Esophagus squamous epithelium (tissue), 5 donors: ENCODE measurements around the gene STK17A. TPM values are rescaled to one million over a fixed set of nuclear protein-coding genes. Genes with fewer than 3 reads are reported as not detected.

Experiments
- DNase-seq: peaks from one replicate; lab custom pipeline; 2025; lab: John Stamatoyannopoulos, UW
- H3K27ac ChIP-seq, 4 donors: fragments of 200-600 bp; sonication (generic); one replicate each; pipeline ENCODE4 v1.5.1; 2016 to 2019; ENCODE audit warnings: mild to moderate bottlenecking in 1 of 4
- H3K27me3 ChIP-seq, 4 donors: fragments of 200-600 bp; sonication (generic); 1 replicate in 3 of 4; 2 replicates in 1 of 4; pipeline versions ENCODE4 v1.5.1 to v1.6.0; 2017 to 2021; ENCODE audit warnings: antibody characterized with exemption in 1 of 4
- H3K36me3 ChIP-seq, 3 donors: fragments of 200-600 bp; sonication (generic); one replicate each; pipeline ENCODE4 v1.5.1; 2016 to 2019
- H3K4me1 ChIP-seq, 3 donors: fragments of 200-600 bp; sonication (generic); one replicate each; pipeline ENCODE4 v1.5.1; 2017 to 2019
- H3K4me3 ChIP-seq, 4 donors: fragments of 200-600 bp; sonication (generic); 1 replicate in 3 of 4; 2 replicates in 1 of 4; pipeline ENCODE4 v1.5.1; 2016 to 2019; ENCODE audit warnings: mild to moderate bottlenecking in 2 of 4, moderate library complexity in 1 of 4
- H3K9me3 ChIP-seq, 3 donors: fragments of 200-600 bp; sonication (generic); one replicate each; pipeline ENCODE4 v1.5.1; 2016 to 2019
- CTCF ChIP-seq, 6 experiments: fragments of 450-650 bp in 4 of 6; fragments of 200-600 bp in 2 of 6; sonication (generic) in 2 of 6; IDR thresholded peaks; one replicate each; pipeline ENCODE4 v1.5.1; 2016 to 2019; ENCODE audit warnings: antibody characterized with exemption in 6 of 6, mild to moderate bottlenecking in 4 of 6, moderate library complexity in 4 of 6
- POLR2A ChIP-seq, 4 donors: fragments of 450-650 bp; IDR thresholded peaks; one replicate each; pipeline ENCODE4 v1.6.1; 2017; ENCODE audit warnings: antibody characterized with exemption in 4 of 4, mild to moderate bottlenecking in 4 of 4, moderate library complexity in 3 of 4
- WGBS, 2 donors: methylation state at CpG; one replicate each; pipeline ENCODE4 v1.1.5; 2018; 5-methylcytosine and 5-hydroxymethylcytosine counted together
- intact Hi-C: fragments of 100-400 bp; cut with DNase I; formaldehyde crosslinking; loops from one replicate; pipeline ENCODE4 v1.15.0; 2022
- total RNA-seq, 4 donors: library from RNA; depleted of rRNA; stranded (reverse); fragments of >200 nt; gene quantifications; one replicate each; pipeline ENCODE4 v1.1.0, GENCODE V29; 2016
- donor health status: DM: yes; HTN: yes; CAD: no.

Gene STK17A
- total RNA-seq, 4 donors from 2014 or later: 21.9 to 34.4 (median 22.8) TPM

- Histone ChIP-seq H3K27me3 (peaks cover 0 to 4% (median 0%) of the 10 kb centered on the region in 4 donors), H3K27ac (no peak overlapping the region), H3K4me1 (peaks cover 0 to 6% (median 0%) of the 10 kb centered on the region in 3 donors), H3K9me3 (no peaks in the 10 kb centered on the region), H3K36me3 (no peaks in the 10 kb centered on the region), H3K4me3 (no peak overlapping the region)
- WGBS, 2 donors: 75 to 84% methylated on average over 7 of the region's 7 CpGs
- DNase-seq: no peak
- no peak for TF ChIP-seq CTCF (IDR thresholded peaks at IDR 0.05)
- intact Hi-C loops: no loop called here
Measured at GRCh38 chr7:43557831-43558495, 24.9 kb upstream of the STK17A start.

GRCh38 chr7:43559171-43559945, 23.6 kb upstream of the STK17A start:
- peaks cover 0 to 4% (median 0%) of the 10 kb centered on the region in 4 donors for H3K27me3 ChIP-seq
- H3K4me3 ChIP-seq: no peak overlapping the region
- H3K4me1 ChIP-seq: no peaks in the 10 kb centered on the region
- DNase-seq: no peak
- H3K27ac ChIP-seq: no peak overlapping the region
- H3K9me3 ChIP-seq: no peaks in the 10 kb centered on the region
- no peaks in the 10 kb centered on the region for H3K36me3 ChIP-seq
- intact Hi-C loops: no loop called here
- 61 to 80% methylated on average over 14 of the region's 14 CpGs for WGBS, 2 donors
- TF ChIP-seq CTCF (IDR thresholded peaks at IDR 0.05) (no peak), POLR2A (IDR thresholded peaks at IDR 0.05) (no peak)

GRCh38 chr7:43559946-43560335, 23.0 kb upstream of the STK17A start:
- Histone ChIP-seq H3K4me3 (no peak overlapping the region), H3K27me3 (peaks cover 0 to 4% (median 0%) of the 10 kb centered on the region in 4 donors), H3K27ac (no peak overlapping the region), H3K4me1 (no peaks in the 10 kb centered on the region), H3K9me3 (no peaks in the 10 kb centered on the region), H3K36me3 (no peaks in the 10 kb centered on the region)
- 65 to 86% methylated on average over 2 of the region's 2 CpGs for WGBS, 2 donors
- DNase-seq: no peak
- intact Hi-C loops: no loop called here
- TF ChIP-seq CTCF (IDR thresholded peaks at IDR 0.05) (no peak), POLR2A (IDR thresholded peaks at IDR 0.05) (no peak)

- Histone ChIP-seq H3K4me1 (no peaks in the 10 kb centered on the region), H3K9me3 (no peaks in the 10 kb centered on the region), H3K4me3 (no peak overlapping the region), H3K27me3 (peaks cover 0 to 4% (median 0%) of the 10 kb centered on the region in 4 donors), H3K36me3 (no peaks in the 10 kb centered on the region), H3K27ac (no peak overlapping the region)
- 40 to 77% methylated on average over 2 to 6 of the region's 7 CpGs for WGBS, 2 donors
- no peak for DNase-seq
- intact Hi-C loops: no loop called here
- TF ChIP-seq CTCF (IDR thresholded peaks at IDR 0.05): no peak
- TF ChIP-seq POLR2A (IDR thresholded peaks at IDR 0.05): no peak
Measured at GRCh38 chr7:43560742-43561330, 22.1 kb upstream of the STK17A start.

- Histone ChIP-seq H3K36me3 (no peaks in the 10 kb centered on the region), H3K4me3 (no peak overlapping the region), H3K9me3 (no peaks in the 10 kb centered on the region), H3K27ac (no peak overlapping the region), H3K4me1 (no peaks in the 10 kb centered on the region), H3K27me3 (peaks cover 0 to 4% (median 0%) of the 10 kb centered on the region in 4 donors)
- intact Hi-C loops: no loop called here
- WGBS, 2 donors: 82 to 89% methylated on average over 3 of the region's 3 CpGs
- DNase-seq: no peak
- TF ChIP-seq CTCF (IDR thresholded peaks at IDR 0.05) (no peak), POLR2A (IDR thresholded peaks at IDR 0.05) (no peak)
Measured at GRCh38 chr7:43562383-43562782, 20.5 kb upstream of the STK17A start.
